ENCODE data around the gene PTPRT.

DNA sequence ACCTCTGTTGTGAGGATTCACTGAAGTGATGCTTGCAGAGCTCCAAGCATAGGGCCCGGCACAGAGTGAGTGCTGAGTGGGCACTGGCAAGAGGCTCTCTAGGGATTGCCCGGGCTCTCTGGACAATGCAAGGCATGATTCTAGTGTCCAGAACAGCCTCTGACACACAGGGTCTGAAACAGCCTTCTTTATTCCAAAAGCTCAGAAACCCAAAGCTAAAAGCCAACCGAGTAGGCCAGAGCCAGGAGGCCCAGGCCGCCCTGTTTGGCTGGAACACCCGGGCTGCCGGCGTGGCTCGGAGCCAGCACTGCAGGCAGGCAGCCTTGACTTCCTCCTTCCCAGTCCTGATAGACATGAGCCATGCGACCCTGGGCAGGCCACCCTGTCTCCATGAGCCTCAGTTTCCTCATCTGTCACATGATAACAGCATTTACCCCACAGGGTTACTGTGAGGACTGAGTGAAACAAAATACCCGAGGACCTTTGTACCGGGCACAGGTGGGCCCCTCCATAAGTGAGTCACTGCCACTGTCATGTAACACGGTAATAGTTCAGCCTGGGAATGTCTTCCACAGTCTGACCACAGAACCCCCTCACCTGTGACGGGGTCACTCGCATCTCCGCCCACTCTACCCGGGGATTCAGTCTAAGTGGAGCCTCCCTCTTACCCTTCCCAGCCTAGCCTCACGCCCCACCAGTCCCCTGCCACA lies 51.5 kb downstream of the PTPRT start:
- TF ChIP-seq, protein P1, sequence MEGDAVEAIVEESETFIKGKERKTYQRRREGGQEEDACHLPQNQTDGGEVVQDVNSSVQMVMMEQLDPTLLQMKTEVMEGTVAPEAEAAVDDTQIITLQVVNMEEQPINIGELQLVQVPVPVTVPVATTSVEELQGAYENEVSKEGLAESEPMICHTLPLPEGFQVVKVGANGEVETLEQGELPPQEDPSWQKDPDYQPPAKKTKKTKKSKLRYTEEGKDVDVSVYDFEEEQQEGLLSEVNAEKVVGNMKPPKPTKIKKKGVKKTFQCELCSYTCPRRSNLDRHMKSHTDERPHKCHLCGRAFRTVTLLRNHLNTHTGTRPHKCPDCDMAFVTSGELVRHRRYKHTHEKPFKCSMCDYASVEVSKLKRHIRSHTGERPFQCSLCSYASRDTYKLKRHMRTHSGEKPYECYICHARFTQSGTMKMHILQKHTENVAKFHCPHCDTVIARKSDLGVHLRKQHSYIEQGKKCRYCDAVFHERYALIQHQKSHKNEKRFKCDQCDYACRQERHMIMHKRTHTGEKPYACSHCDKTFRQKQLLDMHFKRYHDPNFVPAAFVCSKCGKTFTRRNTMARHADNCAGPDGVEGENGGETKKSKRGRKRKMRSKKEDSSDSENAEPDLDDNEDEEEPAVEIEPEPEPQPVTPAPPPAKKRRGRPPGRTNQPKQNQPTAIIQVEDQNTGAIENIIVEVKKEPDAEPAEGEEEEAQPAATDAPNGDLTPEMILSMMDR (IDR thresholded peaks at IDR 0.05): no peak
- TF ChIP-seq TAF1 (IDR thresholded peaks at IDR 0.05; ENCODE audit: borderline replicate concordance, low read depth, low read length): no peak
- TF ChIP-seq POLR2AphosphoS5 (IDR thresholded peaks at IDR 0.05; ENCODE audit: low read depth, low read length): no peak
- no peak for TF ChIP-seq CHD2 (IDR thresholded peaks at IDR 0.05; ENCODE audit: low read length, partially characterized antibody)
- no peak for TF ChIP-seq GABPA (IDR thresholded peaks at IDR 0.05; ENCODE audit: low read depth)
- TF ChIP-seq MXI1 (IDR thresholded peaks at IDR 0.05; ENCODE audit: low read depth, low read length): no peak
- TF ChIP-seq TEAD4 (IDR thresholded peaks at IDR 0.05; ENCODE audit: borderline replicate concordance, insufficient read depth): no peak
- no peak for TF ChIP-seq RXRA (IDR thresholded peaks at IDR 0.05; ENCODE audit: borderline replicate concordance, low read depth)
- TF ChIP-seq FOSL2 (IDR thresholded peaks at IDR 0.05; ENCODE audit: borderline replicate concordance, low read depth): no peak
- no peak for TF ChIP-seq FOXJ3 (CRISPR knock-in tag; IDR thresholded peaks at IDR 0.05)
- TF ChIP-seq EP300 (IDR thresholded peaks at IDR 0.05; ENCODE audit: borderline replicate concordance in 1 of 2, low read depth in 1 of 2, low read length in 1 of 2): no peak
- TF ChIP-seq, protein P2, sequence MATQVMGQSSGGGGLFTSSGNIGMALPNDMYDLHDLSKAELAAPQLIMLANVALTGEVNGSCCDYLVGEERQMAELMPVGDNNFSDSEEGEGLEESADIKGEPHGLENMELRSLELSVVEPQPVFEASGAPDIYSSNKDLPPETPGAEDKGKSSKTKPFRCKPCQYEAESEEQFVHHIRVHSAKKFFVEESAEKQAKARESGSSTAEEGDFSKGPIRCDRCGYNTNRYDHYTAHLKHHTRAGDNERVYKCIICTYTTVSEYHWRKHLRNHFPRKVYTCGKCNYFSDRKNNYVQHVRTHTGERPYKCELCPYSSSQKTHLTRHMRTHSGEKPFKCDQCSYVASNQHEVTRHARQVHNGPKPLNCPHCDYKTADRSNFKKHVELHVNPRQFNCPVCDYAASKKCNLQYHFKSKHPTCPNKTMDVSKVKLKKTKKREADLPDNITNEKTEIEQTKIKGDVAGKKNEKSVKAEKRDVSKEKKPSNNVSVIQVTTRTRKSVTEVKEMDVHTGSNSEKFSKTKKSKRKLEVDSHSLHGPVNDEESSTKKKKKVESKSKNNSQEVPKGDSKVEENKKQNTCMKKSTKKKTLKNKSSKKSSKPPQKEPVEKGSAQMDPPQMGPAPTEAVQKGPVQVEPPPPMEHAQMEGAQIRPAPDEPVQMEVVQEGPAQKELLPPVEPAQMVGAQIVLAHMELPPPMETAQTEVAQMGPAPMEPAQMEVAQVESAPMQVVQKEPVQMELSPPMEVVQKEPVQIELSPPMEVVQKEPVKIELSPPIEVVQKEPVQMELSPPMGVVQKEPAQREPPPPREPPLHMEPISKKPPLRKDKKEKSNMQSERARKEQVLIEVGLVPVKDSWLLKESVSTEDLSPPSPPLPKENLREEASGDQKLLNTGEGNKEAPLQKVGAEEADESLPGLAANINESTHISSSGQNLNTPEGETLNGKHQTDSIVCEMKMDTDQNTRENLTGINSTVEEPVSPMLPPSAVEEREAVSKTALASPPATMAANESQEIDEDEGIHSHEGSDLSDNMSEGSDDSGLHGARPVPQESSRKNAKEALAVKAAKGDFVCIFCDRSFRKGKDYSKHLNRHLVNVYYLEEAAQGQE (IDR thresholded peaks at IDR 0.05; ENCODE audit: low read depth, low read length): no peak
- TF ChIP-seq SMC3 (IDR thresholded peaks at IDR 0.05; ENCODE audit: low read depth, low read length): no peak

Data from SK-N-SH (cell line).